Activated gamma-delta T cell treated with anti-CD3 and anti-CD28 coated beads, Interleukin-2, amount 50 U/mL, for 16 hours (primary cell): ENCODE measurements around the gene NTRK2.

ENCODE experiments used
- DNase-seq: peaks from one replicate; pipeline ENCODE4 v3.0.0-alpha.2; 2020; ENCODE audit warnings: low read depth

Gene NTRK2

GRCh38 chr9:84681516-84682285, 12.2 kb downstream of the NTRK2 start:
- no peak for DNase-seq

GRCh38 chr9:84686068-84686467, 16.5 kb downstream of the NTRK2 start:
- DNase-seq: no peak

- DNase-seq: no peak
Measured at GRCh38 chr9:84688956-84689355, 19.4 kb downstream of the NTRK2 start.

- DNase-seq: no peak
Measured at GRCh38 chr9:84691634-84692033, 22.1 kb downstream of the NTRK2 start.

- DNase-seq: no peak
Measured at GRCh38 chr9:84694248-84694647, 24.7 kb downstream of the NTRK2 start.

- DNase-seq: no peak
Measured at GRCh38 chr9:84697042-84697441, 27.5 kb downstream of the NTRK2 start.

- no peak for DNase-seq
Measured at GRCh38 chr9:84697509-84698114, 28.1 kb downstream of the NTRK2 start.

GRCh38 chr9:84698323-84698722, 28.8 kb downstream of the NTRK2 start:
- DNase-seq: no peak

GRCh38 chr9:84699984-84700383, 30.5 kb downstream of the NTRK2 start:
- DNase-seq: no peak

- no peak for DNase-seq
Measured at GRCh38 chr9:84701801-84702200, 32.3 kb downstream of the NTRK2 start.

GRCh38 chr9:84702471-84702870, 32.9 kb downstream of the NTRK2 start:
- DNase-seq: no peak

- no peak for DNase-seq
Measured at GRCh38 chr9:84703793-84704192, 34.3 kb downstream of the NTRK2 start.

GRCh38 chr9:84705128-84705527, 35.6 kb downstream of the NTRK2 start:
- DNase-seq: no peak

GRCh38 chr9:84708400-84708799, 38.9 kb downstream of the NTRK2 start:
- DNase-seq: no peak

GRCh38 chr9:84709056-84709455, 39.5 kb downstream of the NTRK2 start:
- DNase-seq: no peak

GRCh38 chr9:84710701-84711397, 41.3 kb downstream of the NTRK2 start:
- DNase-seq: no peak

GRCh38 chr9:84711398-84711777, 41.9 kb downstream of the NTRK2 start:
- no peak for DNase-seq

- no peak for DNase-seq
Measured at GRCh38 chr9:84711936-84712335, 42.4 kb downstream of the NTRK2 start.

- no peak for DNase-seq
Measured at GRCh38 chr9:84716217-84716616, 46.7 kb downstream of the NTRK2 start.

GRCh38 chr9:84718476-84718875, 48.9 kb downstream of the NTRK2 start:
- no peak for DNase-seq

- no peak for DNase-seq
Measured at GRCh38 chr9:84722388-84722989, 53.0 kb downstream of the NTRK2 start.

- DNase-seq: no peak
Measured at GRCh38 chr9:84723426-84723825, 53.9 kb downstream of the NTRK2 start.

- no peak for DNase-seq
Measured at GRCh38 chr9:84731696-84732095, 62.2 kb downstream of the NTRK2 start.
